Neural progenitor cell (in vitro differentiated cells): Measurements from ENCODE around the gene PHPT1. TPM values are rescaled to one million over a fixed set of nuclear protein-coding genes. Genes with fewer than 3 reads are reported as not detected.
"Not testable (repeated sequence)": the region's sequence is repeated elsewhere in the genome, so short reads cannot be mapped to it uniquely, and the experiment has no call there.

Experiments used
- DNase-seq: peaks from one replicate; pipeline ENCODE4 v3.0.0-alpha.2; 2016; ENCODE audit warnings: low spot score
- H2AFZ ChIP-seq: fragments of 200-600 bp; sonication (generic); replicated peaks from 2 replicates; pipeline ENCODE4 v1.6.1; 2016; ENCODE audit warnings: antibody characterized with exemption
- H3F3A ChIP-seq: fragments of 200-600 bp; sonication (generic); 2 replicates; pipeline ENCODE4 v1.6.1; 2016; ENCODE audit warnings: antibody characterized with exemption, low read depth
- H3K27ac ChIP-seq: fragments of 200-600 bp; sonication (generic); 2 replicates; pipeline ENCODE4 v1.5.1; 2016; ENCODE audit warnings: mild to moderate bottlenecking
- H3K27me3 ChIP-seq: fragments of 200-600 bp; sonication (generic); 2 replicates; pipeline ENCODE4 v1.6.1; 2016; ENCODE audit warnings: mild to moderate bottlenecking, moderate library complexity
- H3K36me3 ChIP-seq: fragments of 200-600 bp; sonication (generic); 2 replicates; pipeline ENCODE4 v1.5.1; 2016
- H3K4me1 ChIP-seq: fragments of 200-600 bp; sonication (generic); 2 replicates; pipeline ENCODE4 v1.6.1; 2016; ENCODE audit warnings: mixed run types
- H3K4me2 ChIP-seq: fragments of 200-600 bp; sonication (generic); 2 replicates; pipeline ENCODE4 v1.6.1; 2016
- H3K4me3 ChIP-seq: fragments of 200-600 bp; sonication (generic); 2 replicates; pipeline ENCODE4 v1.5.1; 2016
- H3K79me2 ChIP-seq: fragments of 200-600 bp; sonication (generic); 2 replicates; pipeline ENCODE4 v1.6.1; 2016; ENCODE audit warnings: low read depth
- H3K9ac ChIP-seq: fragments of 200-600 bp; sonication (generic); 2 replicates; pipeline ENCODE4 v1.6.1; 2016
- H3K9me3 ChIP-seq: fragments of 200-600 bp; sonication (generic); 2 replicates; pipeline ENCODE4 v1.5.1; 2016; ENCODE audit warnings: low read depth
- H4K20me1 ChIP-seq: fragments of 200-600 bp; sonication (generic); 2 replicates; pipeline ENCODE4 v1.6.1; 2016; ENCODE audit warnings: low read depth
- H3K27ac Mint-ChIP-seq: 3 replicates; pipeline ENCODE4 v1.8.0; 2021; ENCODE audit warnings: mixed read lengths
- H3K27me3 Mint-ChIP-seq: 2 replicates; pipeline ENCODE4 v1.8.0; 2022; ENCODE audit warnings: low read depth, mild to moderate bottlenecking, inconsistent platforms, moderate library complexity, mixed read lengths; ENCODE audit not compliant: insufficient read depth
- H3K36me3 Mint-ChIP-seq: 3 replicates; pipeline ENCODE4 v1.8.0; 2021; ENCODE audit warnings: mixed read lengths
- H3K4me1 Mint-ChIP-seq: 3 replicates; pipeline ENCODE4 v1.8.0; 2021; ENCODE audit warnings: mixed read lengths
- H3K4me3 Mint-ChIP-seq: 3 replicates; pipeline ENCODE4 v1.8.0; 2021; ENCODE audit warnings: mild to moderate bottlenecking, moderate library complexity, mixed read lengths
- H3K9me3 Mint-ChIP-seq: 3 replicates; pipeline ENCODE4 v1.8.0; 2020; ENCODE audit warnings: mixed read lengths
- CTCF ChIP-seq: fragments of 200-600 bp; sonication (generic); IDR thresholded peaks from 2 replicates; pipeline ENCODE4 v1.5.1; 2017; ENCODE audit warnings: antibody characterized with exemption, mild to moderate bottlenecking
- EZH2 ChIP-seq: fragments of 200-600 bp; sonication (generic); IDR thresholded peaks from 2 replicates; pipeline ENCODE4 v1.6.1; 2017; ENCODE audit warnings: antibody characterized with exemption, mild to moderate bottlenecking, moderate library complexity
- EZH2phosphoT487 ChIP-seq: fragments of 200-600 bp; sonication (generic); IDR thresholded peaks from 2 replicates; pipeline ENCODE4 v1.6.1; 2017; ENCODE audit warnings: antibody characterized with exemption
- total RNA-seq: library from RNA; depleted of rRNA; stranded (reverse); fragments of >200 nt; gene quantifications from 2 replicates; pipeline ENCODE4 v1.2.3, GENCODE V29; 2015; ENCODE audit warnings: low replicate concordance

PHPT1 gene
- total RNA-seq = 58.8 and 110 TPM in 2 replicates

GRCh38 chr9:136849038-136849959 is at the start of gene PHPT1:
PHPT1 (plus strand) TSS chr9:136849409; CDS start chr9:136849431, 22 bp downstream.
- Mint-ChIP-seq H3K27ac (peak within 1 kb of the TSS; percentile 74), H3K27me3 (peaks cover 19% of the 10 kb centered on the region), H3K36me3 (no peaks in the 10 kb centered on the region), H3K4me1 (no peaks in the 10 kb centered on the region), H3K4me3 (peak within 1 kb of the TSS; percentile 94), H3K9me3 (no peaks in the 10 kb centered on the region)
- Histone ChIP-seq H3K79me2 (peaks cover 8% of the 10 kb centered on the region), H3F3A (peaks cover 17% of the 10 kb centered on the region), H3K4me1 (peaks cover 5% of the 10 kb centered on the region), H3K36me3 (no peaks in the 10 kb centered on the region), H3K4me2 (peak within 1 kb of the TSS; percentile 91), H3K9me3 (no peaks in the 10 kb centered on the region), H3K4me3 (peak within 1 kb of the TSS; percentile 68), H3K27ac (no peak within 1 kb of the TSS), H4K20me1 (peaks cover 18% of the 10 kb centered on the region), H3K27me3 (peaks cover 20% of the 10 kb centered on the region), H2AFZ (peak within 1 kb of the TSS; percentile 97), H3K9ac (peak within 1 kb of the TSS; percentile 14)
- TF ChIP-seq CTCF (no peak), EZH2phosphoT487 (no peak), EZH2 (no peak)
- DNase-seq = peak; percentile 100

DNA sequence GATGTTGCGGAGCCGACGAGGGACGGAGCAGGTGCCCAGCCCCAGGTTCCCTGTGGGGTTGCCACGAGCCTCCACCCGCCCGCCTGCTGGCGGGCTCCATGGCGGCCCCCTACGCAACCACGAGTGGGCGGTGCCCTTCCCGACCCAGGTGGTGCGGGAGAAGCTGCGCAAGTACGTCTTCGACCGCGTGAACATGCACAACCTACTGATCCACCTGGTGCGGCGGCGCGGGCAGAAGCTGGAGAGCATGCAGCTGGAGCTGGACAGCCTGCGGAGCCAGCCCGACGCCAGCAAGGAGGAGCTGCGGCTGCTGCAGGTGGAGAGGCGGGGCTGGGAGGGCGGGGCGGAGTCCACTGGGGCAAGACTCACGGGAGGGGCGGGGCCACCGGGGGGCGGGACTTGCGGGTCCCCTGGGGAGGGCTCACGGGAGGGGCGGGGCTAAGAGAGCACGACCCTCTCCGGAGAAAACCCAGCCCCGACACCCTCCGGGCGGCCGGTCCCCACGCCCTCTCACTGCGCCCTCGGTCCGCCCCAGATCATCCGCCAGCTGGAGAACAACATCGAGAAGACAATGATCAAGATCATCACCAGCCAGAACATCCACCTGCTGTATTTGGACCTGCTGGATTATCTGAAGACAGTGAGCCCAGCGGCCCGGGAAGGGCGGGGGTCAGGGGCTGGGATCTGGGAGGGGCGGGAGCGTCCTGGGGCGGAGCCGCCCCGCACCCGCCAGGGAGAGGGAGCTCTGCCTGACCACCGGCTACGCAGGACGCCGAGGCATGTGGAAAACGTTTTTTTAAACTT is 49.2 kb upstream of the PHPT1 start:
- peak overlapping the region; percentile 89 for H3K4me3 Mint-ChIP-seq
- Histone ChIP-seq H3K4me1 (peaks cover 29% of the 10 kb centered on the region), H4K20me1 (no peaks in the 10 kb centered on the region), H3K4me3 (peak overlapping the region; percentile 60), H2AFZ (peak overlapping the region; percentile 91), H3K27me3 (peaks cover 26% of the 10 kb centered on the region), H3K36me3 (no peaks in the 10 kb centered on the region), H3K9ac (no peak overlapping the region), H3K79me2 (no peaks in the 10 kb centered on the region), H3F3A (peaks cover 41% of the 10 kb centered on the region), H3K27ac (no peak overlapping the region), H3K4me2 (peak overlapping the region; percentile 86), H3K9me3 (no peaks in the 10 kb centered on the region)
- DNase-seq = peak; percentile 97
- H3K27me3 Mint-ChIP-seq = peaks cover 14% of the 10 kb centered on the region
- no peaks in the 10 kb centered on the region for H3K9me3 Mint-ChIP-seq
- H3K36me3 Mint-ChIP-seq = peaks cover 3% of the 10 kb centered on the region
- no peak overlapping the region for H3K27ac Mint-ChIP-seq
- peaks cover 36% of the 10 kb centered on the region for H3K4me1 Mint-ChIP-seq
- TF ChIP-seq EZH2phosphoT487 = no peak
- TF ChIP-seq CTCF = peak; percentile 5

- H3K27ac Mint-ChIP-seq = no peak overlapping the region
- H3K4me1 ChIP-seq = peaks cover 20% of the 10 kb centered on the region
- no peak overlapping the region for H3K4me2 ChIP-seq
- H3K27me3 Mint-ChIP-seq = peaks cover 13% of the 10 kb centered on the region
- H3K27ac ChIP-seq = no peak overlapping the region
- no peak for TF ChIP-seq EZH2
- TF ChIP-seq CTCF = no peak
- no peak for TF ChIP-seq EZH2phosphoT487
- no peak overlapping the region for H3K4me3 ChIP-seq
- no peak overlapping the region for H3K4me3 Mint-ChIP-seq
- no peak overlapping the region for H3K9ac ChIP-seq
- DNase-seq = no peak
- H4K20me1 ChIP-seq = no peaks in the 10 kb centered on the region
- H3K9me3 ChIP-seq = no peaks in the 10 kb centered on the region
- no peaks in the 10 kb centered on the region for H3K79me2 ChIP-seq
- H3K36me3 ChIP-seq = no peaks in the 10 kb centered on the region
- H3K4me1 Mint-ChIP-seq = peaks cover 31% of the 10 kb centered on the region
- peaks cover 26% of the 10 kb centered on the region for H3K27me3 ChIP-seq
- no peak overlapping the region for H2AFZ ChIP-seq
- H3K9me3 Mint-ChIP-seq = peaks cover 2% of the 10 kb centered on the region
- H3F3A ChIP-seq = peaks cover 28% of the 10 kb centered on the region
- H3K36me3 Mint-ChIP-seq = peaks cover 6% of the 10 kb centered on the region
Measured at GRCh38 chr9:136802321-136802720, 46.9 kb upstream of the PHPT1 start.

GRCh38 chr9:136803009-136803550 is 46.1 kb upstream of the PHPT1 start:
- not testable (repeated sequence) for H3K36me3 ChIP-seq, H4K20me1 ChIP-seq, H3K4me3 ChIP-seq, H3K27ac ChIP-seq, H3K9me3 ChIP-seq, H3K36me3 Mint-ChIP-seq, H3K9me3 Mint-ChIP-seq, H3K4me2 ChIP-seq, H3K27ac Mint-ChIP-seq, H3K79me2 ChIP-seq, H2AFZ ChIP-seq, DNase-seq, H3K4me3 Mint-ChIP-seq, H3K9ac ChIP-seq
- peaks cover 27% of the 10 kb centered on the region for H3F3A ChIP-seq
- H3K27me3 ChIP-seq = peaks cover 24% of the 10 kb centered on the region
- Mint-ChIP-seq H3K4me1 (peaks cover 29% of the 10 kb centered on the region), H3K27me3 (peaks cover 16% of the 10 kb centered on the region)
- H3K4me1 ChIP-seq = peaks cover 18% of the 10 kb centered on the region
